Measurements from ENCODE around the gene TSC2. TPM values are rescaled to one million over a fixed set of nuclear protein-coding genes. Genes with fewer than 3 reads are reported as not detected.

TSC2 gene
- total and polyA plus RNA-seq, 4 donors = 23.3 to 51.2 (median 28.7) TPM

DNA sequence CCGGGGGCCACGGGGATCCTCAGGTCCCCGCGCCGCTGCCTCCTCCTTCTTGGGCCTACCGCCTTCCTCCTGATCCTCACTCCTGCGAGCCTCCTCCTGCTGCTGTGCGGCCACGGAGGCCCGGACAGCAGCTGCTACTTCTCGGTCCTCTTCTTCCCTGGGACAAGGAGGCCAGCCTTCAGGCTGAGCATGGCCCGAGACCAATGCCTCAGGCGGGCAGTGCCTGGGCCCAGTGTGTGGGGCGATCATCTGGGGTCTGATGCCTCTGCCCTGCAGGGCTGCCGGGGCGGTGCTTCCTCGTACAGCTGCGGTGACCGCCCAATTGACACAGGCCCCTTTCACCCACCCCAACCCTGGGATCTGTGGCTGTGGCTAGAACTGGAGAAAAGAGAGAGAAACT, 46.8 kb upstream of the TSC2 start:
- Histone ChIP-seq H3K4me3 (ENCODE audit: low read depth in 1 of 3, low read length in 3 of 3) (no peak overlapping the region), H3K9me3 (ENCODE audit: control insufficient read depth in 4 of 4, low read length in 3 of 4) (no peaks in the 10 kb centered on the region), H3K9ac (ENCODE audit: low read depth in 1 of 2, low read length in 2 of 2) (no peak overlapping the region), H3K4me1 (ENCODE audit: control insufficient read depth in 4 of 4, insufficient read depth in 4 of 4, low read length in 3 of 4) (peaks cover 15 to 28% (median 21%) of the 10 kb centered on the region in 4 donors), H3K27ac (ENCODE audit: low read depth in 1 of 2, low read length in 2 of 2) (no peak overlapping the region), H3K36me3 (ENCODE audit: control insufficient read depth in 4 of 4, insufficient read depth in 3 of 4, low read depth in 1 of 4, low read length in 3 of 4) (peaks cover 24 to 67% (median 28%) of the 10 kb centered on the region in 4 donors), H3K27me3 (ENCODE audit: control insufficient read depth in 4 of 4, insufficient read depth in 4 of 4, low read length in 3 of 4) (no peaks in the 10 kb centered on the region)
- 95% methylated on average over 19 of the region's 19 CpGs for WGBS
- no peak for TF ChIP-seq GABPA (IDR thresholded peaks at IDR 0.05 in 1 of 2, conservative IDR thresholded peaks at IDR 0.05 in 1 of 2)
- TF ChIP-seq, protein P1, sequence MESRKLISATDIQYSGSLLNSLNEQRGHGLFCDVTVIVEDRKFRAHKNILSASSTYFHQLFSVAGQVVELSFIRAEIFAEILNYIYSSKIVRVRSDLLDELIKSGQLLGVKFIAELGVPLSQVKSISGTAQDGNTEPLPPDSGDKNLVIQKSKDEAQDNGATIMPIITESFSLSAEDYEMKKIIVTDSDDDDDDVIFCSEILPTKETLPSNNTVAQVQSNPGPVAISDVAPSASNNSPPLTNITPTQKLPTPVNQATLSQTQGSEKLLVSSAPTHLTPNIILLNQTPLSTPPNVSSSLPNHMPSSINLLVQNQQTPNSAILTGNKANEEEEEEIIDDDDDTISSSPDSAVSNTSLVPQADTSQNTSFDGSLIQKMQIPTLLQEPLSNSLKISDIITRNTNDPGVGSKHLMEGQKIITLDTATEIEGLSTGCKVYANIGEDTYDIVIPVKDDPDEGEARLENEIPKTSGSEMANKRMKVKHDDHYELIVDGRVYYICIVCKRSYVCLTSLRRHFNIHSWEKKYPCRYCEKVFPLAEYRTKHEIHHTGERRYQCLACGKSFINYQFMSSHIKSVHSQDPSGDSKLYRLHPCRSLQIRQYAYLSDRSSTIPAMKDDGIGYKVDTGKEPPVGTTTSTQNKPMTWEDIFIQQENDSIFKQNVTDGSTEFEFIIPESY (IDR thresholded peaks at IDR 0.05) = no peak
- no peak for TF ChIP-seq TAF1 (conservative IDR thresholded peaks at IDR 0.05)
- TF ChIP-seq FOXA1 (IDR thresholded peaks at IDR 0.05) = no peak
- TF ChIP-seq, protein P2, sequence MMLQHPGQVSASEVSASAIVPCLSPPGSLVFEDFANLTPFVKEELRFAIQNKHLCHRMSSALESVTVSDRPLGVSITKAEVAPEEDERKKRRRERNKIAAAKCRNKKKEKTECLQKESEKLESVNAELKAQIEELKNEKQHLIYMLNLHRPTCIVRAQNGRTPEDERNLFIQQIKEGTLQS (IDR thresholded peaks at IDR 0.05) = no peak
- TF ChIP-seq, protein P3, sequence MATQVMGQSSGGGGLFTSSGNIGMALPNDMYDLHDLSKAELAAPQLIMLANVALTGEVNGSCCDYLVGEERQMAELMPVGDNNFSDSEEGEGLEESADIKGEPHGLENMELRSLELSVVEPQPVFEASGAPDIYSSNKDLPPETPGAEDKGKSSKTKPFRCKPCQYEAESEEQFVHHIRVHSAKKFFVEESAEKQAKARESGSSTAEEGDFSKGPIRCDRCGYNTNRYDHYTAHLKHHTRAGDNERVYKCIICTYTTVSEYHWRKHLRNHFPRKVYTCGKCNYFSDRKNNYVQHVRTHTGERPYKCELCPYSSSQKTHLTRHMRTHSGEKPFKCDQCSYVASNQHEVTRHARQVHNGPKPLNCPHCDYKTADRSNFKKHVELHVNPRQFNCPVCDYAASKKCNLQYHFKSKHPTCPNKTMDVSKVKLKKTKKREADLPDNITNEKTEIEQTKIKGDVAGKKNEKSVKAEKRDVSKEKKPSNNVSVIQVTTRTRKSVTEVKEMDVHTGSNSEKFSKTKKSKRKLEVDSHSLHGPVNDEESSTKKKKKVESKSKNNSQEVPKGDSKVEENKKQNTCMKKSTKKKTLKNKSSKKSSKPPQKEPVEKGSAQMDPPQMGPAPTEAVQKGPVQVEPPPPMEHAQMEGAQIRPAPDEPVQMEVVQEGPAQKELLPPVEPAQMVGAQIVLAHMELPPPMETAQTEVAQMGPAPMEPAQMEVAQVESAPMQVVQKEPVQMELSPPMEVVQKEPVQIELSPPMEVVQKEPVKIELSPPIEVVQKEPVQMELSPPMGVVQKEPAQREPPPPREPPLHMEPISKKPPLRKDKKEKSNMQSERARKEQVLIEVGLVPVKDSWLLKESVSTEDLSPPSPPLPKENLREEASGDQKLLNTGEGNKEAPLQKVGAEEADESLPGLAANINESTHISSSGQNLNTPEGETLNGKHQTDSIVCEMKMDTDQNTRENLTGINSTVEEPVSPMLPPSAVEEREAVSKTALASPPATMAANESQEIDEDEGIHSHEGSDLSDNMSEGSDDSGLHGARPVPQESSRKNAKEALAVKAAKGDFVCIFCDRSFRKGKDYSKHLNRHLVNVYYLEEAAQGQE (IDR thresholded peaks at IDR 0.05) = no peak
- TF ChIP-seq RXRA (IDR thresholded peaks at IDR 0.05) = no peak
- DNase-seq (ENCODE audit: low spot score) = no peak

DNA sequence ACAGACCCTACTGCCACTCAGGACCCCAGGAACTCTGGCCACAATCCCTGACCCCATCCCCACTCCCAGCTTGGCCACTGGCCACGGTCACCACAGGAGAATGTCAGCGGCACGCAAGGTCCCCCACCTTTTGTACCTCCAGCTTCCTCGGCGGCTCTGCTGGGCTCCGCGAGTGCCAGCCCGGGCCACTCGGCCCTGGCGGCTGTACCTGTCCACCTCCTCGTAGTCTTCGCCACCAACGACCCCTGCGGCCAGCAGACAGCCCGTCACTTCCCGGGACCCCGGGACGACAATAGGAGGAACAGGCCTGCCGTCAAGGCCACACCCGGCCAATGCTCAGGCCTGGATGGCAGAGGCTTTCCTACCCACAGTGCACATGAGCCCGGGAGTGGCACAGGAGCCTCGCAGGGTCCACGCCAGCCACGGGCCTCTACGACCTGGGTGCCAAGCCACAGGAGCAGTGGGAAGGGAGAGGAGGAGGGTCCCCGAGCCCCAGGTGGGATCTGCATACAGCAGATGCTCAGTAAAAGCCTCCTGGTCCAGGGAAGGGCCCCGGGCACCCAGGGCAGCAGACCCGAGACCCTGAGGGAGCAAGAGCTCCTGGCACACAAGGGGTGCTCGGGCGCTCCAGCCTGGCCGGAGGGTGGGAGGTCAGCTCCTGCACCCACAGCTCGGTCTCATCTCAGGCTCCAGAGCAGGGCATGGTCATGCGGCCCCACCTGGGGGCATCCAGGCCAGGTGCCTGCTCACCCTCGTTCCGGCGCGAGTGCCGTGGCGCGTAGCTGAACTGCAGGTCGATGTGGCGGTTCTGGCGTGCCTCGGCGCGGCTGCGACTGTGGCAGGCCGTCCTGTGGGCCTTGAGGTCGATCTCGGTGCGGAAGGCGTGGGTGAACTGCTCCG, 46.1 kb upstream of the TSC2 start:
- DNase-seq (ENCODE audit: low spot score) = no peak
- Histone ChIP-seq H3K4me1 (ENCODE audit: control insufficient read depth in 4 of 4, insufficient read depth in 4 of 4, low read length in 3 of 4) (peaks cover 21 to 34% (median 25%) of the 10 kb centered on the region in 4 donors), H3K36me3 (ENCODE audit: control insufficient read depth in 4 of 4, insufficient read depth in 3 of 4, low read depth in 1 of 4, low read length in 3 of 4) (peaks cover 24 to 65% (median 27%) of the 10 kb centered on the region in 4 donors)
- no peak for TF ChIP-seq EGR1 (IDR thresholded peaks at IDR 0.05; ENCODE audit: low read depth in 2 of 2)
- TF ChIP-seq TAF1 (conservative IDR thresholded peaks at IDR 0.05) = no peak
- no peak for TF ChIP-seq YY1 (IDR thresholded peaks at IDR 0.05)
- TF ChIP-seq JUND (IDR thresholded peaks at IDR 0.05) = no peak
- TF ChIP-seq, protein P1 (IDR thresholded peaks at IDR 0.05) = no peak
- TF ChIP-seq, protein P4, sequence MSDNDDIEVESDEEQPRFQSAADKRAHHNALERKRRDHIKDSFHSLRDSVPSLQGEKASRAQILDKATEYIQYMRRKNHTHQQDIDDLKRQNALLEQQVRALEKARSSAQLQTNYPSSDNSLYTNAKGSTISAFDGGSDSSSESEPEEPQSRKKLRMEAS (IDR thresholded peaks at IDR 0.05) = no peak
- no peak for TF ChIP-seq NR2F2 (IDR thresholded peaks at IDR 0.05)
- TF ChIP-seq HNF4A (conservative IDR thresholded peaks at IDR 0.05) = no peak
- TF ChIP-seq, protein P2 (IDR thresholded peaks at IDR 0.05) = no peak
- no peak for TF ChIP-seq FOXA1 (IDR thresholded peaks at IDR 0.05)
- TF ChIP-seq, protein P5, sequence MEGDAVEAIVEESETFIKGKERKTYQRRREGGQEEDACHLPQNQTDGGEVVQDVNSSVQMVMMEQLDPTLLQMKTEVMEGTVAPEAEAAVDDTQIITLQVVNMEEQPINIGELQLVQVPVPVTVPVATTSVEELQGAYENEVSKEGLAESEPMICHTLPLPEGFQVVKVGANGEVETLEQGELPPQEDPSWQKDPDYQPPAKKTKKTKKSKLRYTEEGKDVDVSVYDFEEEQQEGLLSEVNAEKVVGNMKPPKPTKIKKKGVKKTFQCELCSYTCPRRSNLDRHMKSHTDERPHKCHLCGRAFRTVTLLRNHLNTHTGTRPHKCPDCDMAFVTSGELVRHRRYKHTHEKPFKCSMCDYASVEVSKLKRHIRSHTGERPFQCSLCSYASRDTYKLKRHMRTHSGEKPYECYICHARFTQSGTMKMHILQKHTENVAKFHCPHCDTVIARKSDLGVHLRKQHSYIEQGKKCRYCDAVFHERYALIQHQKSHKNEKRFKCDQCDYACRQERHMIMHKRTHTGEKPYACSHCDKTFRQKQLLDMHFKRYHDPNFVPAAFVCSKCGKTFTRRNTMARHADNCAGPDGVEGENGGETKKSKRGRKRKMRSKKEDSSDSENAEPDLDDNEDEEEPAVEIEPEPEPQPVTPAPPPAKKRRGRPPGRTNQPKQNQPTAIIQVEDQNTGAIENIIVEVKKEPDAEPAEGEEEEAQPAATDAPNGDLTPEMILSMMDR (IDR thresholded peaks at IDR 0.05; ENCODE audit: low read depth, low read length, missing input control) = no peak
- TF ChIP-seq SP1 (IDR thresholded peaks at IDR 0.05) = no peak
- no peak for TF ChIP-seq HNF4G (IDR thresholded peaks at IDR 0.05)
- no peak for TF ChIP-seq FOXA2 (IDR thresholded peaks at IDR 0.05)
- TF ChIP-seq GABPA (IDR thresholded peaks at IDR 0.05 in 1 of 2, conservative IDR thresholded peaks at IDR 0.05 in 1 of 2) = no peak
- no peak for TF ChIP-seq RAD21 (IDR thresholded peaks at IDR 0.05)
- no peak for TF ChIP-seq RXRA (IDR thresholded peaks at IDR 0.05)

More for the DNA sequence above, 46.1 kb upstream of the TSC2 start:
- H3K27ac ChIP-seq (ENCODE audit: low read depth in 1 of 2, low read length in 2 of 2) = no peak overlapping the region
- H3K9me3 ChIP-seq (ENCODE audit: control insufficient read depth in 4 of 4, low read length in 3 of 4) = no peaks in the 10 kb centered on the region
- no peak overlapping the region for H3K4me3 ChIP-seq (ENCODE audit: low read depth in 1 of 3, low read length in 3 of 3)
- 95% methylated on average over 53 of the region's 53 CpGs for WGBS
- H3K9ac ChIP-seq (ENCODE audit: low read depth in 1 of 2, low read length in 2 of 2) = no peak overlapping the region
- H3K27me3 ChIP-seq (ENCODE audit: control insufficient read depth in 4 of 4, insufficient read depth in 4 of 4, low read length in 3 of 4) = no peaks in the 10 kb centered on the region

Data from liver (tissue), 9 donors.